Uterus (tissue), 2 donors: ENCODE measurements around the gene GATA6.

Experiments used
- POLR2A ChIP-seq, 2 donors: fragments of 450-650 bp; IDR thresholded peaks; one replicate each; pipeline ENCODE4 v1.6.1; 2016; ENCODE audit warnings: antibody characterized with exemption in 2 of 2, mild to moderate bottlenecking in 1 of 2, moderate library complexity in 1 of 2
- TF ChIP-seq, protein P1 (sequence below), 4 experiments: fragments of 200-600 bp in 2 of 4; fragments of 450-650 bp in 2 of 4; sonication (generic) in 2 of 4; IDR thresholded peaks; one replicate each; pipeline ENCODE4 v1.5.1; 2016 to 2019; ENCODE audit warnings: antibody characterized with exemption in 4 of 4, mild to moderate bottlenecking in 2 of 4, moderate library complexity in 1 of 4

DNA sequence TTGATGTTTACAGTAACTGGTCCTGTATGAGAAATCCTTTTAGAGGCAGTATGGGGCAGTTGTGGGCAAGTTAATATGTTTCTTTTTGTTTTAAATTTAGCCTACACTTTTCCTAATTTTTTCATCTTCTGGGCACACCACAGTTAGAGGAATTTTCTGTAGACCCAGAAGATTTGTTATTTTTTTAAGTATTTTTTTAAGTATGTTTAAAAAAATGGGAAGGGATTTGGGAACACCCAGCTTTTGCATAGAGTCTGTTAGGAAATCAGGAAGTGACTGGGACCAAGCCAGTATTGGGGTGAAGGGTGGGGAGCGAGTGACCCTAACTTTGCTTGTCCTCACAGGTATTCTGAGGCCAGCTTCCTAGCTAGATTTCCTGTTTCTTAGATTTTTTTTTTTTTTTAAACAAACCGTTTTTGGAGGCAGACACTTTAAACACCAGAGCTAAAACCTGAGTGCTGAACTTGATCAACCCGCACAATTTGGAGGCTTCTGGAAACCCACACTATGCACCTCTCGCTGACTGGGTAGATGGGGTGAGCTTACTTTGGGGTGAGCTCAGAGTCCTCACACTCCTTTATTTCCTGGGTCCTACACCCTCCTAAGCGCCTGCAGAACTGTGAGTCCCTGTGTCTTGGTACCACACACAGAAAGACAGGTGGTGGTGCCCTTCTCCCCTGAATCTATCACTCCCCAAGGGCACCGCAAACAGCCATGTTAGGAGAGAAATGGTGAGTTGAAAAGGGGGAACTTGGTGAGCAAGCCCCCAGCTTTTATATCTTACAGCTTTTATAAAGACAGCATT is 5.2 kb downstream of the GATA6 start:
- TF ChIP-seq, protein P1, sequence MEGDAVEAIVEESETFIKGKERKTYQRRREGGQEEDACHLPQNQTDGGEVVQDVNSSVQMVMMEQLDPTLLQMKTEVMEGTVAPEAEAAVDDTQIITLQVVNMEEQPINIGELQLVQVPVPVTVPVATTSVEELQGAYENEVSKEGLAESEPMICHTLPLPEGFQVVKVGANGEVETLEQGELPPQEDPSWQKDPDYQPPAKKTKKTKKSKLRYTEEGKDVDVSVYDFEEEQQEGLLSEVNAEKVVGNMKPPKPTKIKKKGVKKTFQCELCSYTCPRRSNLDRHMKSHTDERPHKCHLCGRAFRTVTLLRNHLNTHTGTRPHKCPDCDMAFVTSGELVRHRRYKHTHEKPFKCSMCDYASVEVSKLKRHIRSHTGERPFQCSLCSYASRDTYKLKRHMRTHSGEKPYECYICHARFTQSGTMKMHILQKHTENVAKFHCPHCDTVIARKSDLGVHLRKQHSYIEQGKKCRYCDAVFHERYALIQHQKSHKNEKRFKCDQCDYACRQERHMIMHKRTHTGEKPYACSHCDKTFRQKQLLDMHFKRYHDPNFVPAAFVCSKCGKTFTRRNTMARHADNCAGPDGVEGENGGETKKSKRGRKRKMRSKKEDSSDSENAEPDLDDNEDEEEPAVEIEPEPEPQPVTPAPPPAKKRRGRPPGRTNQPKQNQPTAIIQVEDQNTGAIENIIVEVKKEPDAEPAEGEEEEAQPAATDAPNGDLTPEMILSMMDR (IDR thresholded peaks at IDR 0.05): peak in 1 of 4 experiments; percentile 20
- TF ChIP-seq POLR2A (IDR thresholded peaks at IDR 0.05): no peak
